ENCODE results near the gene FOXP2.

FOXP2 gene

GRCh38 chr7:114466917-114467316 is 52.3 kb downstream of the FOXP2 start:
- TF ChIP-seq CTCF (IDR thresholded peaks at IDR 0.05; ENCODE audit: control insufficient read depth, insufficient read depth, low read depth, low read length, missing control alignments) = no peak
- H3K4me3 ChIP-seq (ENCODE audit: control insufficient read depth, low read depth, low read length) = no peak overlapping the region
- no peak for DNase-seq (ENCODE audit: low read depth)

GRCh38 chr7:114468844-114469243 is 54.2 kb downstream of the FOXP2 start:
- H3K4me3 ChIP-seq (ENCODE audit: control insufficient read depth, low read depth, low read length) = no peak overlapping the region
- no peak for TF ChIP-seq CTCF (IDR thresholded peaks at IDR 0.05; ENCODE audit: control insufficient read depth, insufficient read depth, low read depth, low read length, missing control alignments)
- no peak for DNase-seq (ENCODE audit: low read depth)

- no peak overlapping the region for H3K4me3 ChIP-seq (ENCODE audit: control insufficient read depth, low read depth, low read length)
- no peak for TF ChIP-seq CTCF (IDR thresholded peaks at IDR 0.05; ENCODE audit: control insufficient read depth, insufficient read depth, low read depth, low read length, missing control alignments)
- no peak for DNase-seq (ENCODE audit: low read depth)
These were observed 58.4 kb downstream of the FOXP2 start for GRCh38 chr7:114472896-114473512.

- DNase-seq (ENCODE audit: low read depth) = no peak
- H3K4me3 ChIP-seq (ENCODE audit: control insufficient read depth, low read depth, low read length) = no peak overlapping the region
- TF ChIP-seq CTCF (IDR thresholded peaks at IDR 0.05; ENCODE audit: control insufficient read depth, insufficient read depth, low read depth, low read length, missing control alignments) = no peak
These were observed 63.8 kb downstream of the FOXP2 start for GRCh38 chr7:114478384-114478783.

GRCh38 chr7:114481999-114482398 is 67.4 kb downstream of the FOXP2 start:
- H3K4me3 ChIP-seq (ENCODE audit: control insufficient read depth, low read depth, low read length) = no peak overlapping the region
- no peak for TF ChIP-seq CTCF (IDR thresholded peaks at IDR 0.05; ENCODE audit: control insufficient read depth, insufficient read depth, low read depth, low read length, missing control alignments)
- DNase-seq (ENCODE audit: low read depth) = no peak

GRCh38 chr7:114484226-114484625 is 69.6 kb downstream of the FOXP2 start:
- DNase-seq (ENCODE audit: low read depth) = no peak
- no peak for TF ChIP-seq CTCF (IDR thresholded peaks at IDR 0.05; ENCODE audit: control insufficient read depth, insufficient read depth, low read depth, low read length, missing control alignments)
- no peak overlapping the region for H3K4me3 ChIP-seq (ENCODE audit: control insufficient read depth, low read depth, low read length)

- no peak overlapping the region for H3K4me3 ChIP-seq (ENCODE audit: control insufficient read depth, low read depth, low read length)
- no peak for DNase-seq (ENCODE audit: low read depth)
- TF ChIP-seq CTCF (IDR thresholded peaks at IDR 0.05; ENCODE audit: control insufficient read depth, insufficient read depth, low read depth, low read length, missing control alignments) = no peak
These were observed 72.6 kb downstream of the FOXP2 start for GRCh38 chr7:114487174-114487573.

Measured in AG09309 (cell line).